ENCODE data around the gene CCL22. TPM values are rescaled to one million over a fixed set of nuclear protein-coding genes. Genes with fewer than 3 reads are reported as not detected.

The CCL22 gene
- total RNA-seq, 1 experiment from 2014 or later, result not detected

GRCh38 chr16:57376313-57376818, 17.8 kb downstream of the CCL22 start:
- Histone ChIP-seq H4K5ac (ENCODE audit: insufficient read length, low read depth, low read length) (no peak overlapping the region), H2BK120ac (ENCODE audit: low read depth, low read length, poor library complexity, severe bottlenecking) (no peak overlapping the region), H3K27ac (ENCODE audit: insufficient read length, low read depth, low read length) (no peak overlapping the region), H3K27me3 (ENCODE audit: insufficient read depth, low read length) (no peaks in the 10 kb centered on the region), H3K23me2 (ENCODE audit: insufficient read length, low read depth, low read length, poor library complexity, severe bottlenecking) (no peaks in the 10 kb centered on the region), H3K4me2 (ENCODE audit: insufficient read depth, insufficient read length, low read length) (no peak overlapping the region), H2BK15ac (ENCODE audit: low read depth, low read length) (no peak overlapping the region), H3K18ac (ENCODE audit: insufficient read length, low read depth, low read length) (no peak overlapping the region), H4K20me1 (ENCODE audit: control insufficient read depth, insufficient read depth, insufficient read length) (no peaks in the 10 kb centered on the region), H4K91ac (ENCODE audit: insufficient read length, low read depth, low read length) (no peak overlapping the region), H2BK20ac (ENCODE audit: low read depth, low read length, poor library complexity, severe bottlenecking) (no peak overlapping the region), H3K4ac (ENCODE audit: low read depth, low read length) (no peak overlapping the region), H3K14ac (ENCODE audit: insufficient read depth, low read length) (no peak overlapping the region), H3K79me1 (ENCODE audit: insufficient read depth, low read depth, low read length, poor library complexity, severe bottlenecking) (no peaks in the 10 kb centered on the region), H3K79me2 (ENCODE audit: insufficient read depth, low read length) (no peaks in the 10 kb centered on the region), H2BK5ac (ENCODE audit: insufficient read length, low read length) (no peak overlapping the region), H3T11ph (ENCODE audit: low read length) (no peak overlapping the region), H2BK12ac (ENCODE audit: insufficient read length, low read depth, low read length) (no peak overlapping the region), H3K9ac (ENCODE audit: extremely low read depth, insufficient read length, low read length) (no peak overlapping the region), H3K9me3 (ENCODE audit: control insufficient read depth, low read depth, low read length) (no peaks in the 10 kb centered on the region), H3K4me1 (ENCODE audit: insufficient read depth, low read length) (peaks cover 3% of the 10 kb centered on the region; the same call in 1 of the 2 replicates), H2AFZ (ENCODE audit: low read length) (no peak overlapping the region), H2AK5ac (ENCODE audit: insufficient read length, low read length) (no peak overlapping the region), H3K56ac (ENCODE audit: insufficient read length, low read depth, low read length) (no peak overlapping the region), H4K8ac (replicated peaks; ENCODE audit: insufficient read length, low read depth, low read length) (no peak overlapping the region), H3K23ac (ENCODE audit: insufficient read length, low read depth, low read length) (no peak overlapping the region)
- Mint-ChIP-seq H3K4me1 (peaks cover 27 to 33% of the 10 kb centered on the region in 2 experiments), H3K27ac (no peak overlapping the region), H3K36me3 (ENCODE audit: insufficient read depth in 1 of 3, low read depth in 3 of 3) (no peaks in the 10 kb centered on the region), H3K4me3 (no peak overlapping the region), H3K9me3 (no peaks in the 10 kb centered on the region), H3K27me3 (ENCODE audit: low read depth) (peaks cover 1% of the 10 kb centered on the region; the same call in 1 of the 2 replicates)
- WGBS (ENCODE audit: extremely low coverage, insufficient read length, low lambda C conversion rate), result 100% methylated on average over 3 of the region's 3 CpGs
- TF ChIP-seq CTCF (conservative IDR thresholded peaks at IDR 0.05), result no peak
- DNase-seq, result no peak

Data from H9 (cell line).